Immature natural killer cell (primary cell): ENCODE results near the gene OR4C45. TPM values are rescaled to one million over a fixed set of nuclear protein-coding genes. Genes with fewer than 3 reads are reported as not detected.
"Not testable (repeated sequence)": the region's sequence is repeated elsewhere in the genome, so short reads cannot be mapped to it uniquely, and the experiment has no call there.

Experiments
- DNase-seq, 3 donors: peaks; one replicate each; pipeline ENCODE4 v3.0.0; 2022; ENCODE audit warnings: mixed read lengths in 1 of 3
- H3K27ac Mint-ChIP-seq, 6 donors: one replicate each; pipeline ENCODE4 v1.8.0; 2020; ENCODE audit warnings: mixed read lengths in 6 of 6, mild to moderate bottlenecking in 5 of 6, inconsistent platforms in 4 of 6, moderate library complexity in 3 of 6
- H3K27me3 Mint-ChIP-seq, 3 donors: one replicate each; pipeline ENCODE4 v1.8.0; 2020 to 2021; ENCODE audit warnings: low read depth in 3 of 3, mild to moderate bottlenecking in 3 of 3, mixed read lengths in 3 of 3, moderate library complexity in 3 of 3, inconsistent platforms in 1 of 3
- H3K36me3 Mint-ChIP-seq, 3 donors: one replicate each; pipeline ENCODE4 v1.8.0; 2020; ENCODE audit warnings: mixed read lengths in 3 of 3, inconsistent platforms in 2 of 3, mild to moderate bottlenecking in 2 of 3
- H3K4me1 Mint-ChIP-seq, 2 donors: one replicate each; pipeline ENCODE4 v1.8.0; 2020; ENCODE audit warnings: inconsistent platforms in 2 of 2, mild to moderate bottlenecking in 2 of 2, mixed read lengths in 2 of 2, moderate library complexity in 1 of 2
- H3K4me3 Mint-ChIP-seq, 5 donors: one replicate each; pipeline ENCODE4 v1.8.0; 2020; ENCODE audit warnings: mild to moderate bottlenecking in 5 of 5, mixed read lengths in 5 of 5, inconsistent platforms in 3 of 5, moderate library complexity in 3 of 5
- H3K9me3 Mint-ChIP-seq, 6 donors: one replicate each; pipeline ENCODE4 v1.8.0; 2020; ENCODE audit warnings: mild to moderate bottlenecking in 6 of 6, mixed read lengths in 6 of 6, inconsistent platforms in 4 of 6, moderate library complexity in 3 of 6
- polyA plus RNA-seq, 3 donors: library from polyadenylated mRNA; unstranded; fragments of 300-500 nt; fragmentation: Illumina TruSeq; gene quantifications; one replicate each; pipeline ENCODE4 v1.2.3, GENCODE V29; 2021

Gene OR4C45
- polyA plus RNA-seq = not detected

DNA sequence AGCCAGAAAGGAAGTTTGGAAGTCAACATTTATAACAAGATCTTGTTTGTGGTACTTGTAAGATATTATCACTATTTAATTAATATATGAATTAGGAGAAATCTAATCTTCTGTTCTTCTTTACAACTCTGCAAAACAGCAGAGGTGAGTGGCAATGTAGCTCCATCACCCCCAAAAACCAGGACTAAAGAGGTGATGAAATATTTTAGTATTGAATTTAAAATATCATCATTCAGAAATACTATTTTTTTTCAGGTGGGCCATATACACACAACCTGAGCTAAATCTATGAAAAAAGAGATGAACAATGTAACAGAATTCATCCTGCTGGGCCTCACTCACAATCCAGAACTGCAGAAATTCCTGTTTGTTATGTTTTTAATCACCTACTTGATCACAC is at the start of gene OR4C45:
Gene OR4C45 (plus strand): TSS at position 301 of the 400 bp plus-strand sequence.
- Mint-ChIP-seq H3K27me3 (peaks cover 0 to 5% (median 0%) of the 10 kb centered on the region in 3 donors), H3K36me3 (no peaks in the 10 kb centered on the region), H3K27ac (no peak within 1 kb of the TSS), H3K9me3 (peaks cover 11 to 55% (median 32%) of the 10 kb centered on the region in 6 donors), H3K4me1 (no peaks in the 10 kb centered on the region), H3K4me3 (no peak within 1 kb of the TSS)
- no peak for DNase-seq

DNA sequence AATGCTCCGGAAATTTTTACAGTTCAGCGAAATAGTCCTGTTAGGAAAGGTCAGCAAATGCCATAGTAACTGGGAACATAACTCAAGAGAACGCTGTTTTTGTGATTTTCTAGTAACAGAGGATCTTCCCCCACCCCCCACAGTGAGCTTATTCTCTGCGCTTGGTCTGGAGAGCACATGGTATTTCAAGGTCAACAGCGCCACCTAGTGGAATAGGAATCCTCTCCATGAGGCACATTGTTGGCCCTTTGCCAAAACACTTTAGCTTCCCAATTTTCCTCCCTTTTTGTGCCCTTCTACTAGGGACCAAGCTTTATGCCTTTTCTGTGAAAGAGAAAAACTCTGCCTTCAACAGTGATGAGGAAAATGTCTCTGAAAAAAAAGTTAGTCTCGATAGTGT is 37.1 kb upstream of the OR4C45 start:
- H3K4me1 Mint-ChIP-seq = no peaks in the 10 kb centered on the region
- peaks cover 0 to 4% (median 4%) of the 10 kb centered on the region in 3 donors for H3K36me3 Mint-ChIP-seq
- peaks cover 0 to 1% (median 0%) of the 10 kb centered on the region in 3 donors for H3K27me3 Mint-ChIP-seq
- DNase-seq = no peak
- no peak overlapping the region for H3K4me3 Mint-ChIP-seq
- peaks cover 14 to 69% (median 29%) of the 10 kb centered on the region in 6 donors for H3K9me3 Mint-ChIP-seq
- no peak overlapping the region for H3K27ac Mint-ChIP-seq

DNA sequence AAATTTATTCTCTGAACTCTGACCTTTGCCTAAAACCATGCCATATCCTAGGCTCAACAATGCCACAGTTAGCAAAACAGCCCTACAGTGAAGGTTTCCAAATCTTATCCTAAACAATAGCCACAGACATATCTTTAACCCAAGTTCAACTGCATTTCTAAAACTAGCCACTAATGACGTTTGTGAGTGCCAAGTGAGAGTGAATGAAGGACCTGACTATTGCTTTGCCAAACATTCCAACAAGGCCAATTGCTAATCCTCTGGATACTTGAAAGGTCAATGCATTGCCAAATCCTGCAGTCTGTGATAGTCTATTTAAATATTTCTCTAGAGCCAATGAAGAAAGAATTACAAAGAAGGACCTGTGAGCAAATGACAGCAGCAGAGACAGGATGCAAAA is 2.5 kb upstream of the OR4C45 start:
- H3K4me3 Mint-ChIP-seq = no peak overlapping the region
- peaks cover 0 to 3% (median 0%) of the 10 kb centered on the region in 3 donors for H3K27me3 Mint-ChIP-seq
- peaks cover 0 to 10% (median 4%) of the 10 kb centered on the region in 3 donors for H3K36me3 Mint-ChIP-seq
- H3K9me3 Mint-ChIP-seq = peaks cover 18 to 73% (median 43%) of the 10 kb centered on the region in 6 donors
- H3K27ac Mint-ChIP-seq = no peak overlapping the region
- DNase-seq = no peak
- H3K4me1 Mint-ChIP-seq = no peaks in the 10 kb centered on the region

DNA sequence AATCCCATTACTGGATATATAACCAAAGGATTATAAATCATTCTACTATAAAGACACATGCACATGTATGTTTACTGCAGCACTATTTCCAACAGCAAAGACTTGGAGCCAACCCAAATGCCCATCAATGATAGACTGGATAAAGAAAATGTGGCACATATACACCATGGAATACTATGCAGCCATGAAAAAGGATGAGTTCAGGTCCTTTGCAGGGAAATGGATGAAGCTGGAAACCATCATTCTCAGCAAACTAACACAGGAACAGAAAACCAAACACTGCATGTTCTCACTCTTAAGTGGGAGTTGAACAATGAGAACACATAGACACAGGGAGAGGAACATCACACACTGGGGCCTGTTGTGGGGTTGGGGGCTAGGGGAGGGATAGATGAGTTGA is 3.6 kb downstream of the OR4C45 start:
- not testable (repeated sequence) for DNase-seq, H3K4me3 Mint-ChIP-seq, H3K4me1 Mint-ChIP-seq, H3K27ac Mint-ChIP-seq, H3K36me3 Mint-ChIP-seq, H3K27me3 Mint-ChIP-seq
- H3K9me3 Mint-ChIP-seq = peaks cover 2 to 45% (median 27%) of the 10 kb centered on the region in 6 donors

DNA sequence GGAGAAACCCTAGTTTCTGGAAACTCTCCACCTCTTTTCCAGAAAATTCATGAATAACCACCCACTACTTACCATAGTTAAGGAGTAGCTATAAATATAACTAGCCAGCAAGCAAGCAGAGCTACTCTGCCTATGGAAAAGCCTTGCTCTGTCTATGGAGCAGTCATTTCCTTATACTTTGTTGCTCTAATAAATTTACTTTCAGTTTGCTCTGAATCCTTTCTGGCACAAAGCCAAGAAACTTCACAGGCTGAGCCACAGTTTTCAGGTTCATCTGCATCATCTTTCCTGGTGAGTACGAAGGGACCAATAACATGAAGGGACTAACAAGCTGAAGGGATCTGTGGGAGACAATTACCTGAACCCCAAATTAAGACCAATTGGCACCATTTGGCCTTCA is 4.6 kb downstream of the OR4C45 start:
- peaks cover 0 to 6% (median 0%) of the 10 kb centered on the region in 3 donors for H3K27me3 Mint-ChIP-seq
- no peaks in the 10 kb centered on the region for H3K4me1 Mint-ChIP-seq
- H3K9me3 Mint-ChIP-seq = peaks cover 2 to 39% (median 24%) of the 10 kb centered on the region in 6 donors
- H3K4me3 Mint-ChIP-seq = no peak overlapping the region
- H3K36me3 Mint-ChIP-seq = no peaks in the 10 kb centered on the region
- DNase-seq = no peak
- no peak overlapping the region for H3K27ac Mint-ChIP-seq

DNA sequence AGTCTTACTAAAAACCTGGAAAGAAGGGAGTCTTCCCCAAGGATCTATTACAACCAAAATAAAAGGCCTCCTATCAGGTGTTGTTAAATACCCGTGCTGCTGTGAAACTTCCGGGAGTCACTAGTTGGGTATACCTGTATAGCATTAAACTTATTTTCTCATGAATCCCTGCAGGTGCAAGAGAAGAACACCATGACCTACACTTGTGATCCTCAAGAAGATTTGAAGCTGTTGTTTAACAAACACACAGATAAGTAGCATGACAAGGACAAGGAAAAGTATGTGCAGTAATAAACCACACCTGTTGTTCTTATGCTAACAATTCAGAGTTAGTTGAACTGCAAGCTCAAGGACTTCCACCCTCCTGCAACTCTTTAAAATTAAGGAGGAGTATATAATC is 12.0 kb downstream of the OR4C45 start:
- Mint-ChIP-seq H3K27ac (no peak overlapping the region), H3K36me3 (no peaks in the 10 kb centered on the region)

DNA sequence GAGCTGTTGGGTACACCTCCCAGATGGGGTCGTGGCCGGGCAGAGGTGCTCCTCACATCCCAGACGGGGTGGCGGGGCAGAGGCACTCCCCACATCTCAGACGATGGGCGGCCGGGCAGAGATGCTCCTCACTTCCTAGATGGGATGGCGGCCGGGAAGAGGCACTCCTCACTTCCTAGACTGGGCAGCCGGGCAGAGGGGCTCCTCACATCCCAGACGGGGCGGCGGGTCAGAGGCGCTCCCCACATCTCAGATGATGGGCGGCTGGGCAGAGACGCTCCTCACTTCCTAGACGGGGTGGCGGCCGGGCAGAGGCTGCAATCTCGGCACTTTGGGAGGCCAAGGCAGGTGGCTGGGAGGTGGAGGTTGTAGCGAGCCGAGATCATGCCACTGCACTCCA is 30.4 kb downstream of the OR4C45 start:
- not testable (repeated sequence) for H3K27me3 Mint-ChIP-seq, H3K36me3 Mint-ChIP-seq, DNase-seq, H3K27ac Mint-ChIP-seq, H3K4me1 Mint-ChIP-seq, H3K4me3 Mint-ChIP-seq
- peaks cover 13 to 51% (median 44%) of the 10 kb centered on the region in 6 donors for H3K9me3 Mint-ChIP-seq

More for the DNA sequence above, 12.0 kb downstream of the OR4C45 start:
- no peak for DNase-seq
- H3K27me3 Mint-ChIP-seq = no peaks in the 10 kb centered on the region
- H3K4me1 Mint-ChIP-seq = no peaks in the 10 kb centered on the region
- H3K9me3 Mint-ChIP-seq = peaks cover 9 to 31% (median 13%) of the 10 kb centered on the region in 6 donors
- no peak overlapping the region for H3K4me3 Mint-ChIP-seq

DNA sequence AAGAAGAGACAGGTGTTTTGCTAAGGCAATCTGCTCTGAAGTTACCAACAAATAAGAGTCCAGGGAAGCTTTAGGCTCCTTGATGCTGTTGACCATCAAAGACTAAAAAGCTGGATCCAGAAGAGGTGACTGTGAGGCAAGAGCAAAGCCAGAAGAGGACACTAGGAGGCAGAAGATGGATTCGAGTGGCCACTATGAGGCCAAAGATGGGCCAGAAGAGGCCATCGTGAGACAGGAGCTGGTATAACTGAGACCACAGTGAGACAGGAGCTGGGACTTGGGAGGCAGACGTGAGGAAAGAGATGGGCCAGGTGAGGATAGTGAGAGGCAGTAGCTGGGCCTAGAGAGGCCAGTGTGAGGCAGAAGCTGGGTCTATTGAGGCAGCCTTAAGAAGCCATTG is 37.7 kb downstream of the OR4C45 start:
- H3K36me3 Mint-ChIP-seq = peaks cover 8 to 13% (median 12%) of the 10 kb centered on the region in 3 donors
- H3K27me3 Mint-ChIP-seq = peaks cover 0 to 6% (median 6%) of the 10 kb centered on the region in 3 donors
- no peak for DNase-seq
- no peak overlapping the region for H3K27ac Mint-ChIP-seq
- peaks cover 29 to 82% (median 70%) of the 10 kb centered on the region in 6 donors for H3K9me3 Mint-ChIP-seq
- H3K4me3 Mint-ChIP-seq = no peak overlapping the region
- no peaks in the 10 kb centered on the region for H3K4me1 Mint-ChIP-seq

DNA sequence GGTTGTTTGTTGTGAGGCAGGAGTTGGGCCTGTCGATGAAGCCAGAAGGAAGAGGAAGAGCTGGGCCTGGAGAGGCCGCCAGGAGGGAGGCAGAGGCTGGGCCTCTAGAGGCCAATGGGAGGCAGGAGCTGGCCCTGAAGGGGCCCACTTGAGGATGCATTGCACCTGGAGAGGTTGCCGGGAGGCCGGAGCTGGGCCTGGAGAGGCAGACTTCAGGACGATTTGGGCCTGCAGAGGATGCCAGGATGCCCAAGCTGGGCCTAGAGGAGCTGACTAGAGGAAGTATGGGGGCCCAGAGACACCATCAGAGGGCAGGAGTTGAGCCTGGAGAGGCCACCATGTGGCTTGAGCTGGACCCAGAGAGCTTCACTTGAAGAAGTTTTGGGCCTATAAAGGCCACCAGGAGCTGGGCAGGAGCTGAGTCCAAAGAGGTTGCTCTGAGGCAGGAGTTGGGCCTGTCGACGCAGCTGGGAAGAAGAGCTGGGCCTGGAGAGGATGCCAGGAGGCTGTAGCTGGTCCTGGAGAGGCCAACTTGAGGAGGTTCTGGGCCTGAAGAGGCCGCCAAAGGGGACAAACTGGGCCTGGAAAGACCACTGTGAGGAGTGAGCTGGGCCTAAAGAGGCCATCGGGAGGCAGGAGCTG is 39.0 kb downstream of the OR4C45 start:
- Mint-ChIP-seq H3K27me3 (peaks cover 0 to 8% (median 4%) of the 10 kb centered on the region in 3 donors), H3K9me3 (peaks cover 39 to 82% (median 71%) of the 10 kb centered on the region in 6 donors), H3K4me3 (no peak overlapping the region), H3K4me1 (no peaks in the 10 kb centered on the region), H3K36me3 (peaks cover 7 to 18% (median 9%) of the 10 kb centered on the region in 3 donors), H3K27ac (no peak overlapping the region)
- no peak for DNase-seq

DNA sequence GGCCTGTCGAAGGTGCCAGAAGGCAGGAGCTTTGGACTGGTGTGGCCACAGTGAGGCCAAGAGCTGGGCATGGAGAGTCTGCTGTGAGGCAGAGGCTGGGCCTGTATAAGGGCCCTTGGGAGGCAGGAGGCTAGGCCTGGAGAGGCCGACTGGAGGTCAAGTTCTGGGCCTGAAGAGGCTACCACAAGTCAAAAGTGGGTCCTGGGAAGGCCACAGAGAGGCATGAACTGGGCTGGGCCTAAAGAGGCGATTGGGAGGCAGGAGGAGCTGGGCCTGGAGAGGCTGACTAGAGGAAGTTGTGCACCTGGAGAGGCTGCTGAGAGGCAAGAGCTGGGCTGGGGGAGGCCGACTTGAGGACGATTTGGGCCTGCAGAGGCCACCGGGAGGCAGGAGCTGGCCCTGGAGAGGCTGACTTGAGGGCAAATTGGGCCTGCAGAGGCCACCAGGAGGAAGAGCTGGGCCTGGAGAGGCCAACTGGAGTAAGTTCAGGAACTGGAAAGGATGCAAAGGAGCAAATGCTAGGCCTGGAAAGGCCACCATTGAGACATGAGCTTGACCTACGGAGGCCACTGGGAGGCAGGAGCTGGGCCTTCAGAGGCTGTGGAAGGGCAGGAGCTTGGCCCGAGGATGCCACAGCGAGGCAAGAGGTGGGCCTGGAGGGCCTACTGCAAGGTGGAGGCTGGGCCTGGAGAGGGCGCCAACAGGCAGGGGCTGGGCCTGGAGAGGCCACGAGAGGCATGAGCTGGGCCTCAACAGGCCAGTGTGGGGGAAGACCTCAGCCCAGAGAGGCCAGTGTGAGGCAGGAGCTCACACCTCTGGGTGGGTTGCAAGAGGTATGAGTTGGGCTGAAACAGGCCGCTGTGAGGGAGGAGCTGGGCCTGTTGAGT is 39.8 kb downstream of the OR4C45 start:
- Mint-ChIP-seq H3K27me3 (peaks cover 0 to 8% (median 6%) of the 10 kb centered on the region in 3 donors), H3K4me1 (no peaks in the 10 kb centered on the region), H3K27ac (no peak overlapping the region), H3K36me3 (peaks cover 7 to 23% (median 13%) of the 10 kb centered on the region in 3 donors), H3K4me3 (no peak overlapping the region), H3K9me3 (peaks cover 43 to 87% (median 78%) of the 10 kb centered on the region in 6 donors)
- DNase-seq = no peak

DNA sequence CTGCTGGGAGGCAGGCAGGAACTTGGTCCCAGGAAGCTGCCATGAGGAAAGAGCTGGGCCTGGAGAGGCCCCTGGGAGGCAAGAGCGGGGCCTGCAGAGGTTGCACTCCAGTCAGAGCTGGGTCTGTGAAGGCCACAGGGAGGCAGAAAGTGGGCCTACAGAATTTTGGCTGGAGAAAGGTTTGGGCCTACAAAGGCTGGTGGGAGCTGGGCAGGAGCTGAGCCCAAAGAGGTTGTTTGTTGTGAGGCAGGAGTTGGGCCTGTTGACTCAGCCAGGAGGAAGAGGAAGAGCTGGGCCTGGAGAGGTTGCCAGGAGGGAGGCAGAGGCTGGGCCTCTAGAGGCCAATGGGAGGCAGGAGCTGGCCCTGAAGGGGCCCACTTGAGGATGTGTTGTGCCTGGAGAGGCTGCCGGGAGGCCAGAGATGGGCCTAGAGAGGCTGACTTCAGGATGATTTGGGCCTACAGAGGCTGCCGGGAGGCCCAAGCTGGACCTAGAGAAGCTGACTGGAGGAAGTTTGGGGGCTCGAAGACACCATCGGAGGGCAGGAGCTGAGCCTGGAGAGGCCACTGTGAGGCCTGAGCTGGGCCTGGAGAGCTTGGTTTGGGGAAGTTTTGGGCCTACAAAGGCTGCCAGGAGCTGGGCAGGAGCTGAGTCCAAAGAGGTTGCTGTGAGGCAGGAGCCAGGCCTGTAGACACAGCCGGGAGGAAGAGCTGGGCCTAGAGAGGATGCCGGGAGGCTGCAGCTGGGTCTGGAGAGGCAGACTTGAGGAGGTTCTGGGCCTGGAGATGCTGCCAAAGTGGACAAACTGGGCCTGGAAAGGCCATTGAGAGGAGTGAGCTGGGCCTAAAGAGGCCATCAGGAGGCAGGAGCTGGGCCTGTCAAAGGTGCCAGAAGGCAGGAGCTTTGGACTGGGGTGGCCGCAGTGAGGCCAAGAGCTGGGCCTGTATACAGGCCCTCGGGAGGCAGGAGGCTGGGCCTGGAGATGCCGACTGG is 40.7 kb downstream of the OR4C45 start:
- Mint-ChIP-seq H3K27me3 (peaks cover 0 to 6% (median 6%) of the 10 kb centered on the region in 3 donors), H3K4me1 (no peaks in the 10 kb centered on the region), H3K27ac (no peak overlapping the region), H3K4me3 (no peak overlapping the region), H3K36me3 (peaks cover 7 to 23% (median 17%) of the 10 kb centered on the region in 3 donors), H3K9me3 (peaks cover 38 to 88% (median 79%) of the 10 kb centered on the region in 6 donors)
- DNase-seq = no peak

DNA sequence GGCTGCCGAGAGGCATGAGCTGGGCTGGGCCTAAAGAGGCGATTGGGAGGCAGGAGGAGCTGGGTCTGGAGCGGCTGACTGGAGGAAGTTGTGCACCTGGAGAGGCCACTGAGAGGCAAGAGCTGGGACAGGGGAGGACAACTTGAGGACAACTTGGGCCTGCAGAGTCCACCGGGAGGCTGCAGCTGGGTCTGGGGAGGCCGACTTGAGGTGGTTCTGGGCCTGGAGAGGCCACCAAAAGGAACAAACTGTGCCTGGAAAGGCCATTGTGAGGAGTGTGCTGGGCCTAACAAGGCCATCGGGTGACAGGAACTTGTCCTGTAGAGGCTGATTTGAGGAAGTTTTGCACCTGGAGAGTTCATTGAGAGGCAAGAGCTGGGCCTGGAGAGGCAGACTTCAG is 41.5 kb downstream of the OR4C45 start:
- H3K36me3 Mint-ChIP-seq = peaks cover 7 to 23% (median 17%) of the 10 kb centered on the region in 3 donors
- peaks cover 38 to 90% (median 78%) of the 10 kb centered on the region in 6 donors for H3K9me3 Mint-ChIP-seq
- no peaks in the 10 kb centered on the region for H3K4me1 Mint-ChIP-seq
- no peak overlapping the region for H3K27ac Mint-ChIP-seq
- H3K27me3 Mint-ChIP-seq = peaks cover 0 to 8% (median 6%) of the 10 kb centered on the region in 3 donors
- DNase-seq = no peak
- H3K4me3 Mint-ChIP-seq = no peak overlapping the region

DNA sequence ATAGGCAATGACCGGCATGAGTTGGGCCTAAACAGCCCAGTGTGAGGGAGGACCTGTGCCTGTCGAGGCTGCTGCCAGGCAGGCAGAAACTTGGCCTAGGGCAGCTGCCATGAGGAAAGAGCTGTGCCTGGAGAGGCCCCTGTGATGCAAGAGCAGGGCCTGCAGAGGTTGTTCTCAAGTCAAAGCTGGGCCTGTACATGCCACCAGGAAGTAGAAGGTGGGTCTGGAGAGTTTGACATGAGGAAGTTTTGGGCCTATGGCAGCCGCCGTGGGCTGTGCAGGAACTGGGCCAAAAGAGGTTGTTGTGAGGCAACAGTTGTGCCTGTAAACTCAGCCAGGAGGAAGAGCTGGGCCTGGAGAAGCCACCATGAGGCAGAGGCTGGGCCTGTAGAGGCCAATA is 43.2 kb downstream of the OR4C45 start:
- peaks cover 32 to 88% (median 70%) of the 10 kb centered on the region in 6 donors for H3K9me3 Mint-ChIP-seq
- peaks cover 7 to 23% (median 11%) of the 10 kb centered on the region in 3 donors for H3K36me3 Mint-ChIP-seq
- DNase-seq = no peak
- H3K27ac Mint-ChIP-seq = no peak overlapping the region
- no peak overlapping the region for H3K4me3 Mint-ChIP-seq
- H3K4me1 Mint-ChIP-seq = no peaks in the 10 kb centered on the region
- H3K27me3 Mint-ChIP-seq = peaks cover 0 to 8% (median 6%) of the 10 kb centered on the region in 3 donors
